NCI-H82 (cell line): ENCODE data around the gene KRT71.
"Not testable (repeated sequence)": the region's sequence is repeated elsewhere in the genome, so short reads cannot be mapped to it uniquely, and the experiment has no call there.

ENCODE experiments used
- DNase-seq: peaks from one replicate; lab custom pipeline; 2025; lab: John Stamatoyannopoulos, UW

KRT71 gene

GRCh38 chr12:52552681-52553195 lies at the start of gene KRT71:
Gene KRT71 (minus strand): TSS chr12:52553145. CDS start chr12:52553077, 68 bp downstream.
- no peak for DNase-seq

- no peak for DNase-seq
Measured at GRCh38 chr12:52602552-52602951, 49.6 kb upstream of the KRT71 start.

- no peak for DNase-seq
Measured at GRCh38 chr12:52601671-52602070, 48.7 kb upstream of the KRT71 start.

GRCh38 chr12:52600941-52601481 lies 48.1 kb upstream of the KRT71 start, which contains the start of gene KRT72:
Gene KRT72 (minus strand): TSS chr12:52601463. CDS start chr12:52601452, 11 bp downstream.
- DNase-seq: no peak

DNA sequence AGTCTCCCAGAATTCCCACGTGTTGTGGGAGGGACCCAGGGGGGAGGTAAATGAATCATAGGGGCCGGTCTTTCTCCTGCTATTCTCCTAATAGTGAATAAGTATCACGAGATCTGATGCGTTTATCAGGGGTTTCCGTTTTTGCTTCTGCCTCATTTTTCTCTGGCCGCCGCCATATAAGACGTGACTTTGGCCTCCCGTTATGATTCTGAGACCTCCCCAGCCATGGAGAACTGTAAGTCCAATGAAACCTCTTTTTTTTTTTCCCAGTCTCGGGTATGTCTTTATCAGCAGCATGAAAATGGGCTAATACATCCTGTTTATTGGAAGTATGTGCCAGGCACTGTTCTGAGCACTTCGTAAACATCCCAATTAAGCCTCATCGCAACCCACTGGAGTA lies 47.5 kb upstream of the KRT71 start:
- no peak for DNase-seq

DNA sequence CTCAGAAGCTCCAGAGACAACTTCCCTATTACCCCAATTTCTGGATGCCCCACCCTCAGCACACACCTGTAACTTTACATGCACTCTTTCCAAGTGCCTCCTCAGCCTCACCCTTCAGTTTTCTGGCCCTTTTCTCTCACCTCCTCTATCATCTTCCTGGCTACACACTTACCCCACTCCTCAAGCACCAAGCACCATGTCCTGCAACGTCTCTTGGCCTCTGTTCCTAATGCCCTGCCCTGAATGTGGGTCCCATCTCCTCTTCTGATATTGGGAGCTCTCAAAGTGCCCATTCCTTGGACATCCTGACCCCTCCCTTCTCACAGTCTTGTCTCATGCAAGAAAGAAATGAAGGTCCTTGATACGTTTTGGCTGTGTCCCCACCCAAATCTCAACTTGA lies 47.1 kb upstream of the KRT71 start:
- no peak for DNase-seq

DNA sequence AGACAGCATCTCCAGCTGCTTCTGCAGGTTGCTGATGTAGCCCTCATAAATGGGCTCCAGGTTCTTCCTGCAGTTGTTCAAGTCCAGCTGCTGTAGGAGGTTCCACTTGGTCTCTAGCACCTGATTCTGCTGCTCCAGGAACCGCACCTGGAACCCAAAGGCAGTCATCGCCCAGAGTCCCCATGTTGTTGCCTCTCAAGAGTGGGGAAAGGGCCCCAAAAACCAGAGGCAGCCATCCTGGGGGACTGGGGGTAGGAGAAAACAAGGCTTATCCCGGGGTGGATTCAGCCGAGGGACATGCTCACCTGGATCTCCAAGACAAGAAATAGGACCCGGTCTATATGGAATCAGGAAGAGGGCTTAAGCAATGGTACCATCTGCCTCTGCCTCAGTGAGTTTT lies 46.0 kb upstream of the KRT71 start:
- no peak for DNase-seq

DNA sequence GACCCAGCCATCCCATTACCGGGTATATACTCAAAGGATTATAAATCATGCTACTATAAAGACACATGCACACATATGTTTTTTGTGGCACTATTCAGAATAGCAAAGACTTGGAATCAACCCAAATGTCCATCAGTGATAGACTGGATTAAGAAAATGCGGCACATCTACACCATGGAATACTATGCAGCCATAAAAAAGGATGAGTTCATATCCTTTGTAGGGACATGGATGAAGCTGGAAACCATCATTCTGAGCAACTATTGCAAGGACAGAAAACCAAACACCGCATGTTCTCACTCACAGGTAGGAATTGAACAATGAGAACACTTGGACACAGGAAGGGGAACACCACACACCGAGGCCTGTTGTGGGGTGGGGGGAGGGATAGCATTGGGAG lies 41.3 kb upstream of the KRT71 start:
- not testable (repeated sequence) for DNase-seq

DNA sequence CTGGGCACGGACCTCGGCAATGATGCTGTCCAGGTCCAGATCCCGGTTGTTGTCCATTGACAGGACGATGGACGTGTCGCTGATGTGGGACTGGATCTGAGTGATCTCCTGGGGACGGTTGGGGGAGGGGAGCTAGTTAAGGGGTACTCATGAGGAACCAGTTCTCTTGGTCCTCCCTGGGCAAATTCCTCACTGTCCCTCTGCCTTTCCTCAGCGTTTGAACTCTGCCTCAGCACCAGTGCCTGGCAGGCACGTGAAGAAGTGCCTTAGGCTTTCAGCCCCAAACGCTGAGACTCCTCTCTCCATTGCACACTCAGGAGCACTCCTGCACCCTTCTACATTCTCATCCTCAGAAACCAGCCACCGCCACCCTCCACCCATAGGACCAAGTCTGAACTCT lies 38.6 kb upstream of the KRT71 start:
- DNase-seq: no peak

- DNase-seq: no peak
Measured at GRCh38 chr12:52590021-52590420, 37.1 kb upstream of the KRT71 start.

- DNase-seq: no peak
Measured at GRCh38 chr12:52587563-52587962, 34.6 kb upstream of the KRT71 start.

DNA sequence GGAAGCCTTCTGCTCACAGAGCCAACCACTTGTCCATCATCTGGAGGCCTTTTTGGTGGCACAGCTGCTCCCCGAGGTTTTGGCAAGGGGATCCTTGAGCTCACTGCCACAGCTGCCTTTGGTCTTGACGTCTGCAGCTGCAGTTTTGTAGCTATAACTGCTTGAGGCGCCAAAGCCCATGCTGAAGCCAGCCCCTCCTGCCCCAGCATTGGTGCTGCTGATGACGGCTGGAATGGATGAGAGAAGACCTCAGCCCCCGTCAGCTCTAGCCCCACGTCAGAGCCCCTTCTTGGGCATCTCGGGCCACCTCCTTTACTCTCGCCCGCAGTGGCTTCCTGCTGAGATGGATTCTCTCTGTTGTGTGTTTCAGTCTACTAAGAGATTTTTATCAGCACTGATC lies 33.0 kb upstream of the KRT71 start:
- DNase-seq: no peak

- DNase-seq: no peak
Measured at GRCh38 chr12:52585066-52585465, 32.1 kb upstream of the KRT71 start.

GRCh38 chr12:52584156-52584682 lies 31.3 kb upstream of the KRT71 start:
- no peak for DNase-seq

DNA sequence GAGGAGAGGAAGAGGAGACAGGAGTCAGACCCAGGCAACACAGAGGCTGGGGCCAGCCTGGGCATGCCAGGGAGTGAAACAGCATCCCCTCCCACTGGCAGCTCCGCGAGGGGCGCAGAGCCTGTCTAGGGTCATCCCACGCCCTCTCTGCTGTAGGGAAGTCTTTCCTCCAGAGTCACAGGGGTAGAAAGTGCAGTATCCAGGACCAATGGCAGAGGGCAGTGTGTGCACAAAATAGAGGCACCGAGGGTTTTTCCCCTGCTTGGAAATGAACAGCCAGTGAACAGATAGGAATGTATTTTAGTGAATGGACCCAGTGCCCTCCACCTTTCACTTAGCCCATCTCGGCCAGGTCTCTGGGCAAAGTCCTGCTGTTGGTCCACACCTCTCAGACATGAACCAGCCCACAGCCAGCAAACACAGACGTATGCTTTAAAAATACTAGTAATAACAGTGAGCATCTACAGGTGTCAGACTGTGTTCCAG lies 30.1 kb upstream of the KRT71 start:
- DNase-seq: peak; percentile 64

DNA sequence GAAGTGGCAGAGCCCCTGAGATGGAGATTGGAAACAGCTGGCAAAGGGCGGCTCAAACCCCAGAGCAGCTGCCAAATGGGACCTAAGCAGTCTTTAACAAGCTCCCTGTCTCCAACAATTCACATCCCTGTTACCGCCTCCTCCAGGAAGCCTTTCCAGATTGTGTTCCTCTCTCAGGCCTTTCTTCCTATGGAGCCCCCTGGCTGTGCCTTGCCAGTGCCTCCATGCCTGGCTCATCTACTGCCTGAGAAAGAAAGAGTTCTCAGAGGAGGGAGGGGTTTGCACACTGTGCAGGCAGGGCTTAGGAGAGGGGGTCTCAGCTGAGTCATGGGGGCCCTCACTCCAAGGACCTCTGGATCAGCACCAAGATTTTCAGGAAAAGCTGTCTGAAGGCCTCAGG lies 29.5 kb upstream of the KRT71 start:
- DNase-seq: no peak

DNA sequence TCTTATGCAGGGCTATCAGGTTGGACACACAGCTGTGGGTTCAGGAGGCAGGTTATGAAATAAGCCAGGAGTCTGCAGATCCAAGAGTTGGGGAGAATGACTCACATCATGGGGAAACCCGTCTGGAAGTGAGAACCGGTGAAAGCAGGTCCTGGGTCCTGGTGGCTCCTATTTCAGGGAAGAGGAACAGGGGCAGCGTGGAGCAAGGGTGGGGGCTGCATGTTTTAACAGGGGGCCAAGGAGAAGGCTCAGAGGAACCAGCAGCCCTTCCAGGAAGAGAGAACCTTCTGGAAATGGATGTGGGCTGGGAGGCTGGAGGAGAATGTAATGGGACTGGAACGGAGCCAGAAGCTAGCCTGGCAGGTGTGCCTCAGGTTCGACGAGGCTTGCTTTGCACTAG lies 28.5 kb upstream of the KRT71 start:
- no peak for DNase-seq

DNA sequence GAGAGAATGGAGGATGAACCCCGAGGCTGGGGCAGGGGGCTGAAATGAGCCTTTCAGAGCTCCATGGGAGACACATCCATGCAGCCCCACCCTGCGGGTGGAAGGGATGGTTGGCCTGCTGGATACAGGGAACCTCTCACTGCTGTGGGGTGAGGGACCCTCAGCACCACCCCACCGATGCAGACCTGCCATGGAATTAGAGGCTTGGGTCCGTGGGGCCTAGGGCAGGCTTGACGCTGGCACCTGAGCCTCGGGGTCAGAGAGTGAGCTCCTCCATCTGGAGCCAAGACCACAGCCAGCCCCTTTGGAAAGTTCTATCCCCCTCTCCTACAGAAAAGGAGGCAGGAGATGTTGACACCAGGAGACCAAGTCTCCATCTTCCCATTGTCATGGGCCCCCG lies 28.1 kb upstream of the KRT71 start:
- no peak for DNase-seq

- DNase-seq: no peak
Measured at GRCh38 chr12:52580496-52580895, 27.6 kb upstream of the KRT71 start.

DNA sequence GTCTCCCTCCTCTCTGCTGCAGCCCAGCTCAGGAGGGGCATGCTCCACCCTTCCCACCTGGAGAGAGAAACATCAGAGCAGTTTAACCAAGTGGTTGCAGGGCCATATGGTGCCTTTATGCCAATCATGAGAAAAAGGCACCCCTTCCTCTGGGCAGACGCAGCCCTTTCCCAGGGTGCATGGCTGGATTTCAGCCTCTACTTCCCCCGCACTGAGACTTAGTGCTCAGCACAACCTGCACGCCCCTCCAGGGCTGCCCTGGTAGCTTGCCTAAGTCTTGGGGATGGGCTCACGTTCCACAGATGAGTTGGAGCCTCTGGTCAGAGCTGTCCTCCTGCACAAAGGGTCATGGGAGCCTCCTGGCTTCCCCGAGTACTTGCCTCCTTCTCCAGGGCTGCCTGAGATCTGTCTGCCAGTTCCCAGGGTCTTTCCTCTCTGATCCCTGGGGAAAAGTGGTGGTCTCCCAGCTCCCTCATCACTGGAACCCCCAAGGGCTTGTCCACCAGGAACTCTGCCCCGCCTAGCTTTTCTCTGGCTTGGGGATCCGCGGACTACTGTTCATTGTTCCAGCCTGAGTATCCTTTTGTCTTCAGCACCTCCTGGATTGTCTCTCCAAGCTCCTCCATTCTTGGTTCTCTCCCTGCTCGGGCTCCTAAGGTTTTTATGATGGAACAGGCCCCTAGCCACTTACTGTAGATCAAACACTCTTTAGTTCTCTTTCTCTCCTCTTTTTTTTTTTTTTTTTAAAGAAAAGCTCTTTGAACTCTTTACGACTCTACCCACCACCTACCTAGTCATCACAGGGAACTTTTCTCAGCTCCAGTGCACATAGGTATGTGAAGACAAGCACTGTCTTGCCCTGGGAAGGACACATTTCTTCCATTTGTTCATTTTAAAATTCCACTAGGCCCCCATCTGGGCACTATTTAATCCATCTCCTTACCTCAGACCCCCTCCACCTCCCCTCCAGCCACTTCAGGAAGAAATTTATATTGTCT lies 26.8 kb upstream of the KRT71 start:
- DNase-seq: no peak

- no peak for DNase-seq
Measured at GRCh38 chr12:52578469-52578868, 25.5 kb upstream of the KRT71 start.

GRCh38 chr12:52577316-52577715 lies 24.4 kb upstream of the KRT71 start:
- no peak for DNase-seq

- DNase-seq: no peak
Measured at GRCh38 chr12:52575948-52576347, 23.0 kb upstream of the KRT71 start.
